VCaP (cell line): ENCODE data around the gene UQCC2.

ENCODE experiments used
- H3K27ac ChIP-seq: fragments of 450-650 bp; 2 replicates; pipeline ENCODE4 v1.5.1; 2017
- TF ChIP-seq, protein P1 (sequence below): fragments of 450-650 bp; conservative IDR thresholded peaks from 2 replicates; pipeline ENCODE4 v1.5.1; 2017; ENCODE audit warnings: mild to moderate bottlenecking, moderate library complexity

The UQCC2 gene

DNA sequence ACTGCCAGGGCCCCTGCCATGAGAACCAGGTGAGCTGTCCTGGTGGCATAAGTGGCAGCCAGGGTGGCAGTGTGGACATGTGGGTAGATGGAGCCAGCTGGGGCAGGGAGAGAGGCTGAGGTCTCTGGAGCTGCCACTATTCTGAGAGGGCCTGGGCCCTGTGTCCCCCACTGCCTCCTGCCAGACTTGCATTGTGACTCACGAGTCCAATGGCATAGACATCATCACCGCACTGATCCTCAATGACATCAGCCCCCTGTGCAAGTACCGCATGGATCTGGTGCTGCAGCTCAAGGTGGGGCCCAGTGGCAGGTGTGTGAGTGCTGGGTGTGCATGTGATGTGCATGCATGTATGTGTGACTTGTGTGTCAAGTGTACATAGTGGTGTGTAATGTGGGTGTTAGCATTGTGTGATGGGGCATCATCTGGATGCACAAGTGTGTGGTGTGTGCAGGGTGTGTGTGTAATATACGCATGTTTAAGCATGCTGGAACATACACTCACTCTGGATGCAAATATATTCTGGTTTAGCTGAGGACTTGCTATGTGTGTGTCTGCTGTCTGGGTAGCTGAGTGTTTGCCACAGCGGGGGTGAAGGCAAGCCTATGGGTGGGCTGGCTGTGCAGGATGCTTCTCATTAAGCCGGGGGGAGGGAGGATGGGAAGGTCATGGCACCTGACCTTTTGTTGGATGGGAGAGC is 25.1 kb downstream of the UQCC2 start:
- TF ChIP-seq, protein P1, sequence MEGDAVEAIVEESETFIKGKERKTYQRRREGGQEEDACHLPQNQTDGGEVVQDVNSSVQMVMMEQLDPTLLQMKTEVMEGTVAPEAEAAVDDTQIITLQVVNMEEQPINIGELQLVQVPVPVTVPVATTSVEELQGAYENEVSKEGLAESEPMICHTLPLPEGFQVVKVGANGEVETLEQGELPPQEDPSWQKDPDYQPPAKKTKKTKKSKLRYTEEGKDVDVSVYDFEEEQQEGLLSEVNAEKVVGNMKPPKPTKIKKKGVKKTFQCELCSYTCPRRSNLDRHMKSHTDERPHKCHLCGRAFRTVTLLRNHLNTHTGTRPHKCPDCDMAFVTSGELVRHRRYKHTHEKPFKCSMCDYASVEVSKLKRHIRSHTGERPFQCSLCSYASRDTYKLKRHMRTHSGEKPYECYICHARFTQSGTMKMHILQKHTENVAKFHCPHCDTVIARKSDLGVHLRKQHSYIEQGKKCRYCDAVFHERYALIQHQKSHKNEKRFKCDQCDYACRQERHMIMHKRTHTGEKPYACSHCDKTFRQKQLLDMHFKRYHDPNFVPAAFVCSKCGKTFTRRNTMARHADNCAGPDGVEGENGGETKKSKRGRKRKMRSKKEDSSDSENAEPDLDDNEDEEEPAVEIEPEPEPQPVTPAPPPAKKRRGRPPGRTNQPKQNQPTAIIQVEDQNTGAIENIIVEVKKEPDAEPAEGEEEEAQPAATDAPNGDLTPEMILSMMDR, result no peak

DNA sequence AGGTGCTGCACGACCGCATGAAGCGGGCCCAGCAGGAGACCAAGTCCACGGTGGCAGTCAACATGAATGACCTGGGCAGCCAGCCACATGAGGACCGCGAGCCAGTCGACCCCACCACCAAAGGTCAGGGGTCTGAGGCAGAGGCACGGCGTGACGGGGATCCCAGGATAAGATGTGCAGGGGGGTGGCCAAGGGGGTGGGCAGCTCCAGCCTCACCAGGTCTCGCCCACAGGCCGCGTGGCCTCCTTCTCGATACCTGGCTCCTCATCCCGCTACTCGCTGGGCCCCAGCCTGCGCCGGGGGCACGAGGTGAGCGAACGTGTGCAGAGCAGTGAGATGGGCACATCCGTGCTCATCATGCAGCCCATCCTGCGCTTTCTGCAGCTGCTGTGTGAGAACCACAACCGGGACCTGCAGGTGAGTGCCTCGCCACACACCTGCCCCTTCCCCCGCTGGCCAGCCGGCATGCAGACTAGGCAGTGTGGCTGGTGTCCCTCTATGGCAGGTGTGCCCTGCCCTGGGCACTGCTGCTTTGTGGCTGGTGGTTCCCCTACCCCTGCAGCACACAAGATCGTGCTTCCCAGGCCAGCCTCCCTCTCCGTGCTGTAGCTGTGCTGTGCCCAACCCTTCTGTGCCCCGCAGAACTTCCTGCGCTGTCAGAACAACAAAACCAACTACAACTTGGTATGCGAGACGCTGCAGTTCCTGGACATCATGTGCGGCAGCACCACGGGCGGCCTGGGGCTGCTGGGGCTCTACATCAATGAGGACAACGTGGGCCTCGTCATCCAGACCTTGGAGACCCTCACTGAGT is 25.9 kb downstream of the UQCC2 start:
- TF ChIP-seq, protein P1, result no peak
- no peak overlapping the region for H3K27ac ChIP-seq

More for the DNA sequence above, 25.1 kb downstream of the UQCC2 start:
- H3K27ac ChIP-seq, result no peak overlapping the region

DNA sequence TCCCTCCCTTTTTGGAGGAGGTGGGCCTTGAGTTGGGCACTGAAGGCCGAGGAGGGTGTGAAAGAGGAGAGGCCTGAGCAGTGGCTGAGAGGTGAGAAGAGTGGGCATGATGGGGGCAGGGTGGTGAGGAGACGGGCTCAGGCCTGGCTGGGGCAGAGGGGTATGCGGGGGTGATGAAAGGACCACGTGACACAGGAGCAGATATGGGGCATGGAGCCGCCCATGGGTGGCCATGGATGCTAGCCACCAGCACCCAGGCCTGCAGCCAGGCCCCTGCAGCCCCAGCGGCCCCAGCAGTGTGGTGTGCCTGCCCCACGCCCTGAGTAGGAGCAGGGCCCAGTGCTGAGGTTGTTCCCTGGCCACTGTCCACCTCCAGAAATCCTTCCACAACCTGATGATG is 26.5 kb downstream of the UQCC2 start:
- TF ChIP-seq, protein P1, result no peak
- no peak overlapping the region for H3K27ac ChIP-seq

DNA sequence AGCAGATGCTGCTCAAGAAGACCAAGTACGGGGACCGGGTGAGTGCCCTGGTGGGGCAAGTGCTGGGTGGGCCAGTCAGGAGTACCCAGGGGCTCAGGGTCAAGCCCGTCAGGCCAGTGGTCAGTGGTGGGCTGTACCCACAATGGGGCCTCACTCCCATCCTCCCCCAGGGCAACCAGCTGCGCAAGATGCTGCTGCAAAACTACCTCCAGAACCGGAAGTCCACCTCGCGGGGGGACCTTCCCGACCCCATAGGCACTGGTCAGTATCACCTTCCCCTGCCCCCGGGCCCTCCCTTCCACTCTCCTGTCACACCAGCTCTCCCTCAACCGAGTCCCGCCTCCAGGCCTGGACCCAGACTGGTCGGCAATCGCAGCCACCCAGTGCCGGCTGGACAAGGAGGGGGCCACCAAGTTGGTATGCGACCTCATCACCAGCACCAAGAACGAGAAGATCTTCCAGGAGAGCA is 27.0 kb downstream of the UQCC2 start:
- H3K27ac ChIP-seq, result no peak overlapping the region

GRCh38 chr6:33683576-33684427 is 27.7 kb downstream of the UQCC2 start:
- no peak overlapping the region for H3K27ac ChIP-seq
- TF ChIP-seq, protein P1, result no peak

More for the DNA sequence above, 27.0 kb downstream of the UQCC2 start:
- TF ChIP-seq, protein P1, result no peak

DNA sequence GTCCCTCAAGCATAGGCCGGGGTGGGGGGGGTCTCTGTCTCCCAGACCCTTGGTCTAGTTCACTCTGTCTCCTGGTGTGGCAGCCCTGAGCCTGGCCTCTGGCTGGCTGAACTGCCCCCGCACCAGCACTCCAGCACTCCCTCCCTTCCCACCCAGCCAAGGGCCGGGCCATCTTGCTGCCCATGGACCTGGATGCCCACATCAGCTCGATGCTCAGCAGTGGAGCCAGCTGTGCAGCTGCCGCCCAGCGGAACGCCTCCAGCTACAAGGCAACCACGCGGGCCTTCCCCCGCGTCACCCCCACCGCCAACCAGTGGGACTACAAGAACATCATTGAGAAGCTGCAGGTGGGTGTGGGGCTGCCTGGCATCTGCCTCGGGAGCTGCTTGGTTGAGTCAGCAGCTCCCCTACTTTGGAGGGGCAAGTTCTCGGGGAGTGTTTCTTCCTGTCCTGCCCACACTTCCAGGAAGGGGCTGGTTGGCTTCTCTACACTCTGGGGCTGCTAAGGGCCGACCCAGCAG is 28.4 kb downstream of the UQCC2 start:
- TF ChIP-seq, protein P1, result no peak
- no peak overlapping the region for H3K27ac ChIP-seq
